ENCODE measurements around the gene ATP9B.

The ATP9B gene

DNA sequence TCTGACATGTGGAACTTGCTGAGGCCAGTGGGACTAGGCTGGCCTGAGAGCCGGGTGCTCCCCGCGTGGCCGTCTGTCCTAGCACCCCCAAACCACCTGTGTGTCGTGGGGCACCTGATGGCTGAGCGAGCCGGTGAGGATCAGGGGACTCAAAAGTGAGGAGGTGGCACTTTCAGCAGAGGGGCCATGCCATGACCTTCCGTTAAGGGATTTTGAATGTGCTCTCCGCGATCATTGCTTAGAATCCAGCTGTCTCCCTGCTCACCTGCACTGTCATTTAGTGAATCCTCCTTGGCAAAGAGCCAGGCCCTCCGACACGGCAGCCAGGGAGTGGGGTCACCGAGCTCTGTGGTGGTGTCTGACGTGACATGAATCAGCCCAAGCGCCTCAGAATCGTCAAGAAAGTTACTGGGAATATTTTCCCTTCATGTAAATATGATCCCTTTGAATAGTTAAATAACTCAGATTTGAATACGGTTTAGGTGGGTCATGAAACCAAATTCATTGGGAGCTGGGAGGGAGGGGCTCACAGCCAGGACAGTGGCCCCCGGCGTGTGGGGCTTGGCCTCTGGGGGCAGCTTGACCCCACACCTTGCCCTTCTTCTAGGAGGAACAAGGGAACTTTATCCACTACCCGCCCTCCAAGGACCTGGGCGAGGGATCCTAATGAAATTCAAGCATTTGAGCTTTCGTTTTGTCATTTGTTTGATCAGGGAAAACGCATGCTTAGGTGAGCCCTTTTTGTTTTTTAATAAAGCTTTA, 336.0 kb downstream of the ATP9B start:
- TF ChIP-seq, protein P1, sequence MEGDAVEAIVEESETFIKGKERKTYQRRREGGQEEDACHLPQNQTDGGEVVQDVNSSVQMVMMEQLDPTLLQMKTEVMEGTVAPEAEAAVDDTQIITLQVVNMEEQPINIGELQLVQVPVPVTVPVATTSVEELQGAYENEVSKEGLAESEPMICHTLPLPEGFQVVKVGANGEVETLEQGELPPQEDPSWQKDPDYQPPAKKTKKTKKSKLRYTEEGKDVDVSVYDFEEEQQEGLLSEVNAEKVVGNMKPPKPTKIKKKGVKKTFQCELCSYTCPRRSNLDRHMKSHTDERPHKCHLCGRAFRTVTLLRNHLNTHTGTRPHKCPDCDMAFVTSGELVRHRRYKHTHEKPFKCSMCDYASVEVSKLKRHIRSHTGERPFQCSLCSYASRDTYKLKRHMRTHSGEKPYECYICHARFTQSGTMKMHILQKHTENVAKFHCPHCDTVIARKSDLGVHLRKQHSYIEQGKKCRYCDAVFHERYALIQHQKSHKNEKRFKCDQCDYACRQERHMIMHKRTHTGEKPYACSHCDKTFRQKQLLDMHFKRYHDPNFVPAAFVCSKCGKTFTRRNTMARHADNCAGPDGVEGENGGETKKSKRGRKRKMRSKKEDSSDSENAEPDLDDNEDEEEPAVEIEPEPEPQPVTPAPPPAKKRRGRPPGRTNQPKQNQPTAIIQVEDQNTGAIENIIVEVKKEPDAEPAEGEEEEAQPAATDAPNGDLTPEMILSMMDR (IDR thresholded peaks at IDR 0.05; ENCODE audit: insufficient read depth, low read depth, low read length, missing control alignments), result no peak
- H3K4me3 ChIP-seq (ENCODE audit: low read length), result no peak overlapping the region
- DNase-seq (ENCODE audit: low read depth), result no peak

DNA sequence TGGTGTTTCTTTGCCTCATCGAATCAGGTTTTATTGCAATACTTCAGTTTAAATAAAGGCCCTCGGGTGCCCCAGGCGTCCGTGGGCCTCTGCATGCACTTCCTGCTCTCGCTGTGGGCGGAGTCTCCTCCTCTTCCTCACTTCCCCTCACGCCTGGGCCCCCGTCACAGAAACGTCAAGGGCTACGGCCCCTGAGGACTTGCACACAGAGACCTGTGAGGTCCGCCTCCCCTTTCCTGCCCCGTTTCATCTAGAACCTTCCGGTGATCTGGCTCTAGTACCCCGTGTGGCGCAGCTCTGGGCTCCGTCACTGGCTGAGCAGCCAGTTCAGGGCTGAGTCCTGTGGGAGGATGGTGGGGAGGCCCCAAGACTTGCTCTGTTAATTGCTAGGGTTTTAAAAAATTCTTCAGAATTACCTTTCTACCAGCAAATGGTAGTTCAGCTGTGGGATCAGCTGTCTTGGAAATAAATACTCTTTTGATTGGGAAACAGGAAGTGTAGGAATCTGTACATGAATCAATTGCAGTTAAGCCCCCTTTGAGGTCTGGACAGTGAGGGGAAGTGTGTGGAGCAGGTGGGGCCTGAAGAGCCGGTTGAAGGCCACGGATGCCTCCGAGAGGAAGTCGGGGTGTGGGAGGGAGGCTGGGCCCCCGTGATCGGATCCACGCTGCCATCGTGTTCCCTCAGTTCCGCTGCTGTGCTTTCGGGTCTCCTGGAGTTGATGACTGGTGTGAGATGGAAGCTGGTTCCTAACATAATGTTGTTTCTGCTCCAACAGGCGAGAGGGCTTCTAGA, 336.8 kb downstream of the ATP9B start:
- no peak overlapping the region for H3K4me3 ChIP-seq (ENCODE audit: low read length)
- TF ChIP-seq, protein P1 (IDR thresholded peaks at IDR 0.05; ENCODE audit: insufficient read depth, low read depth, low read length, missing control alignments), result no peak
- no peak for DNase-seq (ENCODE audit: low read depth)

DNA sequence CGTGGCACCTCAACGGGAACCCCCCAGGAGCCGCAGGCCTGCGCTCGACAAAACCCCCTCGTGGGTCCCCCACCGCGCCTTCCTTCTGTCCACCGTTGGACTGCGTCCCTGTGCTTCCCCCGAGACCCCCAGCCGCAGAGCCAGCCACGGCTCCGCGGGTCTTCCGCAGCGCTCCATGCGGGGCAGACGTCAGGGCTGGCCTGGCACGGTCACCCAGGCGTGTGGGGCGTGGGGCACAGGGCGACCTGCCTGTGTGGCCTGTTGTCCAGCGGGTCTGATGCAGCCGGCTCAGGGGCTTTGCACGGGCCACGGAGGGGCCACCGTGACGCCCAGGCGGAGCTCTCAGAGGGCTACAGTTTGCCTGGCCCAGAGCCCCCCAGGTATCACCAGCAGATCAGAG, 337.5 kb downstream of the ATP9B start:
- TF ChIP-seq, protein P1 (IDR thresholded peaks at IDR 0.05; ENCODE audit: insufficient read depth, low read depth, low read length, missing control alignments), result no peak
- no peak for DNase-seq (ENCODE audit: low read depth)
- H3K4me3 ChIP-seq (ENCODE audit: low read length), result no peak overlapping the region

DNA sequence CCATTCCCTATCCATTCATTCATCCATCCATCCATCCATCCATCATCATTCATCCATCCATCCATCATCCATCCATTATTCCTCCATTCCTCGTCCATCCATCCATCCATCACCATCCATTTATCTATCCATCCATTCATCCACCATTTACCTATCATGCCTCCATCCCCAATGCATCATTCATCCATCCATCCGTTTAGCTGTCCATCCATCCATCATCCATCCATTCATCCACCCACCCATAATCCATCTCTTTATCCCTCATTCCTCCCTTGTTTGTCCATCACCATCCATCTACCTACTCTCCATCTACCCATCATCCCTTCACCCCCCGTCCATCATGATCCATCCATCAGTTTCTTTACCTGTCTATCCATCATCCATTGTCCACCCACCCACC, 340.1 kb downstream of the ATP9B start:
- no peak for DNase-seq (ENCODE audit: low read depth)
- H3K4me3 ChIP-seq (ENCODE audit: low read length), result no peak overlapping the region
- TF ChIP-seq, protein P1 (IDR thresholded peaks at IDR 0.05; ENCODE audit: insufficient read depth, low read depth, low read length, missing control alignments), result no peak

DNA sequence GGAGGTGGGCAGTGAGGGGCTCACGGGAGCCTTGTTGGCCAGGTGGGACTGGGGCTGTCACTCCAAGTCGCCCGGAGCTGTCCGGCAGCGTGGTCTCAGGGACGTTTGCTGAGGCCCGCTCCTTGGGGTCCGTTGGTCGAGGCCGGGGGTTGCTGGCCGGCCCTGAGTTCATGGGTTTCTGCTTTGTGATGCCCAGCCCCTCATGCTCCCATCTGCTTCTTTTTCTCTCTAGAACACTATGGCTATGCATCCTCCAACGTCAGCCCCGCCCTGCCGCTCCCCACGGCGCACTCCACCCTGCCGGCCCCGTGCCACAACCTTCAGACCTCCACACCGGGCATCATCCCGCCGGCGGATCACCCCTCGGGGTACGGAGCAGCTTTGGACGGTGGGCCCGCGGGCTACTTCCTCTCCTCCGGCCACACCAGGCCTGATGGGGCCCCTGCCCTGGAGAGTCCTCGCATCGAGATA, 341.0 kb downstream of the ATP9B start:
- DNase-seq (ENCODE audit: low read depth), result no peak
- TF ChIP-seq, protein P1 (IDR thresholded peaks at IDR 0.05; ENCODE audit: insufficient read depth, low read depth, low read length, missing control alignments), result no peak
- H3K4me3 ChIP-seq (ENCODE audit: low read length), result no peak overlapping the region

DNA sequence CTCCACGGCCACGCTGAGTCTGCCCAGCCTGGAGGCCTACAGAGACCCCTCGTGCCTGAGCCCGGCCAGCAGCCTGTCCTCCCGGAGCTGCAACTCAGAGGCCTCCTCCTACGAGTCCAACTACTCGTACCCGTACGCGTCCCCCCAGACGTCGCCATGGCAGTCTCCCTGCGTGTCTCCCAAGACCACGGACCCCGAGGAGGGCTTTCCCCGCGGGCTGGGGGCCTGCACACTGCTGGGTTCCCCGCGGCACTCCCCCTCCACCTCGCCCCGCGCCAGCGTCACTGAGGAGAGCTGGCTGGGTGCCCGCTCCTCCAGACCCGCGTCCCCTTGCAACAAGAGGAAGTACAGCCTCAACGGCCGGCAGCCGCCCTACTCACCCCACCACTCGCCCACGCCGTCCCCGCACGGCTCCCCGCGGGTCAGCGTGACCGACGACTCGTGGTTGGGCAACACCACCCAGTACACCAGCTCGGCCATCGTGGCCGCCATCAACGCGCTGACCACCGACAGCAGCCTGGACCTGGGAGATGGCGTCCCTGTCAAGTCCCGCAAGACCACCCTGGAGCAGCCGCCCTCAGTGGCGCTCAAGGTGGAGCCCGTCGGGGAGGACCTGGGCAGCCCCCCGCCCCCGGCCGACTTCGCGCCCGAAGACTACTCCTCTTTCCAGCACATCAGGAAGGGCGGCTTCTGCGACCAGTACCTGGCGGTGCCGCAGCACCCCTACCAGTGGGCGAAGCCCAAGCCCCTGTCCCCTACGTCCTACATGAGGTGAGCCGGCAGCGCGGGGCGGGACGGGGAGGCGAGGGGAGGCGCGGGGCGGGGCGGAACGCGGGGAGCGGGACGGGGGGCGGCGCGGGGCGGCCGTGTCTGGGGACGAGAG, 341.8 kb downstream of the ATP9B start:
- no peak for DNase-seq (ENCODE audit: low read depth)
- TF ChIP-seq, protein P1 (IDR thresholded peaks at IDR 0.05; ENCODE audit: insufficient read depth, low read depth, low read length, missing control alignments), result no peak
- H3K4me3 ChIP-seq (ENCODE audit: low read length), result no peak overlapping the region

All from epithelial cell of esophagus (primary cell).